Upper lobe of right lung (tissue), 1 donor: ENCODE results near the gene PROK1. TPM values are rescaled to one million over a fixed set of nuclear protein-coding genes. Genes with fewer than 3 reads are reported as not detected.
"Not testable (repeated sequence)": the region's sequence is repeated elsewhere in the genome, so short reads cannot be mapped to it uniquely, and the experiment has no call there.

ENCODE experiments used
- ATAC-seq: fragments of 200-7000 bp; cut with Tn5 transposase; one replicate; pipeline ENCODE4 v1.9.1; 2020; ENCODE audit warnings: mild to moderate bottlenecking, moderate library complexity
- DNase-seq: peaks from one replicate; pipeline ENCODE4 v3.0.0-alpha.2; 2020
- H3K27ac ChIP-seq: fragments of 200-600 bp; one replicate; pipeline ENCODE4 v1.8.0; 2022
- H3K27me3 ChIP-seq: fragments of 200-600 bp; one replicate; pipeline ENCODE4 v1.8.0; 2022; ENCODE audit warnings: mild to moderate bottlenecking
- H3K36me3 ChIP-seq: fragments of 200-600 bp; one replicate; pipeline ENCODE4 v1.8.0; 2022
- H3K4me1 ChIP-seq: fragments of 200-600 bp; one replicate; pipeline ENCODE4 v1.8.0; 2022
- H3K4me3 ChIP-seq: fragments of 200-600 bp; one replicate; pipeline ENCODE4 v1.8.0; 2022; ENCODE audit warnings: mild to moderate bottlenecking
- H3K9me3 ChIP-seq: fragments of 200-600 bp; one replicate; pipeline ENCODE4 v1.8.0; 2022
- intact Hi-C: fragments of 100-400 bp; cut with DNase I; formaldehyde crosslinking; loops from one replicate; pipeline ENCODE4 v1.11.0; 2022
- long read RNA-seq: library from polyadenylated mRNA; unstranded; transcript quantifications from one replicate; pipeline ENCODE4 v2.0.0, GENCODE V29; 2021
- total RNA-seq: library from RNA; stranded (reverse); fragmentation: NEBNext Ultra II Directional; extraction: Animal tissue kit (Norgen Biotek cat#: 25700); gene quantifications from one replicate; pipeline ENCODE4 v1.2.1, GENCODE V29; 2021
- TF ChIP-seq, protein P1 (sequence below): fragments of 200-600 bp; IDR thresholded peaks from one replicate; pipeline ENCODE4 v1.8.0; 2022; ENCODE audit warnings: antibody characterized with exemption
- donor health status: DM: no; HTN: yes; CAD: no; lungs with severe emphysema.

The PROK1 gene, protein sequence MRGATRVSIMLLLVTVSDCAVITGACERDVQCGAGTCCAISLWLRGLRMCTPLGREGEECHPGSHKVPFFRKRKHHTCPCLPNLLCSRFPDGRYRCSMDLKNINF
- 0.41 TPM for total RNA-seq
- long read RNA-seq = 0 reads

DNA sequence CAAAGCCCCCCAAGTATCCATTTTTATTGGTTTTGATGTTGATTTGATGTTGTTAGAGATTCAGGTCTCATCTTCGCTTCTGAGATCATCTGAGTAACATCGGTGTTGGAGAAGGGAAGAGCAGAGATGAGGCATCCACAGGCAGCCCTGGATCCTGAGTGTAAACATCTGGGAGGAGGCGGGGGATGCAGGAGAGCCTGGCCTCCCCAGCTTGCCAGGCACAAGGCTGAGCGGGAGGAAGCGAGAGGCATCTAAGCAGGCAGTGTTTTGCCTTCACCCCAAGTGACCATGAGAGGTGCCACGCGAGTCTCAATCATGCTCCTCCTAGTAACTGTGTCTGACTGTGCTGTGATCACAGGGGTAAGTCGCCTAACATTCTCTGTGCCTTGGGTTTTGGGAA is at the start of gene PROK1:
TSS of gene PROK1 (plus strand) at position 221 of the 400 bp plus-strand sequence. CDS start at position 289, 68 bp downstream.
- intact Hi-C loops = no loop called here
- TF ChIP-seq, protein P1, sequence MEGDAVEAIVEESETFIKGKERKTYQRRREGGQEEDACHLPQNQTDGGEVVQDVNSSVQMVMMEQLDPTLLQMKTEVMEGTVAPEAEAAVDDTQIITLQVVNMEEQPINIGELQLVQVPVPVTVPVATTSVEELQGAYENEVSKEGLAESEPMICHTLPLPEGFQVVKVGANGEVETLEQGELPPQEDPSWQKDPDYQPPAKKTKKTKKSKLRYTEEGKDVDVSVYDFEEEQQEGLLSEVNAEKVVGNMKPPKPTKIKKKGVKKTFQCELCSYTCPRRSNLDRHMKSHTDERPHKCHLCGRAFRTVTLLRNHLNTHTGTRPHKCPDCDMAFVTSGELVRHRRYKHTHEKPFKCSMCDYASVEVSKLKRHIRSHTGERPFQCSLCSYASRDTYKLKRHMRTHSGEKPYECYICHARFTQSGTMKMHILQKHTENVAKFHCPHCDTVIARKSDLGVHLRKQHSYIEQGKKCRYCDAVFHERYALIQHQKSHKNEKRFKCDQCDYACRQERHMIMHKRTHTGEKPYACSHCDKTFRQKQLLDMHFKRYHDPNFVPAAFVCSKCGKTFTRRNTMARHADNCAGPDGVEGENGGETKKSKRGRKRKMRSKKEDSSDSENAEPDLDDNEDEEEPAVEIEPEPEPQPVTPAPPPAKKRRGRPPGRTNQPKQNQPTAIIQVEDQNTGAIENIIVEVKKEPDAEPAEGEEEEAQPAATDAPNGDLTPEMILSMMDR = no peak
- DNase-seq = no peak
- ATAC-seq = no peak
- H3K4me3 ChIP-seq = no peak within 1 kb of the TSS
- H3K27ac ChIP-seq = no peak within 1 kb of the TSS
- H3K9me3 ChIP-seq = no peaks in the 10 kb centered on the region
- no peaks in the 10 kb centered on the region for H3K27me3 ChIP-seq
- H3K4me1 ChIP-seq = no peaks in the 10 kb centered on the region
- H3K36me3 ChIP-seq = no peaks in the 10 kb centered on the region

DNA sequence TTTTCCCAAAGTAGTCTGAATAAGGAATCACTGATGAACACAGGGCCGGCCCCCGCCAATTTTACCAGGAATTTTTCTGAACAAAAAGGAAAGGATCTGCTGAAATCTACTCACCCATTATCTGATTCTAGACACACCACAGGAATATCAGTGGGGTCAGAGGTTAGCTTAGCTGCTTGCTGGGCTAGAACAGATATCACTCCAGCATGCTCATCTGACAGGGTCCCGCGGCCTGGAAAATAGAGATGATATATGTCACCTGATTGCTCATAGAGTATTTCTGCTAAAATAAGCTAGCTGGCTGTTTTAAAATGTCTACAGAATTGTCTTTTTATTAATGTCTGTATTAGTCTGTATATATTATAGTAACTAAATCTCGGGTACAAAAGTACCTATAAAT is 47.1 kb upstream of the PROK1 start:
- DNase-seq (no peak), ATAC-seq (no peak)
- intact Hi-C loops = no loop called here
- Histone ChIP-seq H3K27ac (no peak overlapping the region), H3K9me3 (no peaks in the 10 kb centered on the region), H3K4me1 (peaks cover 11% of the 10 kb centered on the region), H3K4me3 (no peak overlapping the region), H3K27me3 (no peaks in the 10 kb centered on the region), H3K36me3 (peaks cover 71% of the 10 kb centered on the region)
- TF ChIP-seq, protein P1 = no peak

DNA sequence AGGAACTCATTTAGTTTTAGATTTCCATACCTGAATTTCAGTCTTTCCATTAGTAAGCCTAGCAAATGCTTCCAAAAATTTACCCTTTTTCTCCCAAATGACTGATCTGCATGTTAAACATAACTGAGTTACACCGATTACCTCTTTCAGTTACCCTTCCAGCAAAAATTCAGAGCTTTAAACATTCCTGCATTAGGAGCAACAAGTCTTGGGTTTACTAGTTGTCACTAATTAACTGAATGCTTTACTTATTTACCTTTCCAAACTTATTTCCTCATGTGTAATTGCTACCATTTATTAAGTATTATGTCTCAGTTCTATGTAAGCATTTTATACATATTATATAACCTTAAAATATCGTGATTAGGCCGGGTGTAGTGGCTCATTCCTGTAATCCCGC is 46.5 kb upstream of the PROK1 start:
- Histone ChIP-seq H3K9me3 (no peaks in the 10 kb centered on the region), H3K27me3 (no peaks in the 10 kb centered on the region), H3K4me1 (peaks cover 11% of the 10 kb centered on the region), H3K27ac (no peak overlapping the region), H3K36me3 (peaks cover 65% of the 10 kb centered on the region), H3K4me3 (no peak overlapping the region)
- no peak for ATAC-seq
- intact Hi-C loops = no loop called here
- TF ChIP-seq, protein P1 = no peak
- no peak for DNase-seq

DNA sequence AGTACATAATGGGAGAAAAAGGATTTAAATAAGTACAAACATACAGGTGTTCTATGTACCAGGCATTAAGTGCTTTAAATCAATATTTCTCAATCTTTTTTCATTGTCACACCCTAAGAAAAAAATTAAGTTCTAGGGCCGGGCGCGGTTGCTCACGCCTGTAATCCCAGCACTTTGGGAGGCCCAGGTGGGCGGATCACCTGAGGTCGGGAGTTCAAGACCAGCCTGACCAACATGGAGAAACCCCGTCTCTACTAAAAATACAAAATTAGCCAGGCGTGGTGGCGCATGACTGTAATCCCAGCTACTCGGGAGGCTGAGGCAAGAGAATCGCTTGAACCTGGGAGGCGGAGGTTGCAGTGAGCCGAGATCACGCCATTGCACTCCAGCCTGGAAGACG is 44.5 kb upstream of the PROK1 start:
- intact Hi-C loops, DNase-seq, H3K9me3 ChIP-seq, H3K27me3 ChIP-seq, ATAC-seq: not testable (repeated sequence)
- Histone ChIP-seq H3K4me3 (peak overlapping the region; percentile 84), H3K36me3 (peaks cover 45% of the 10 kb centered on the region), H3K27ac (peak overlapping the region; percentile 88), H3K4me1 (peaks cover 11% of the 10 kb centered on the region)

DNA sequence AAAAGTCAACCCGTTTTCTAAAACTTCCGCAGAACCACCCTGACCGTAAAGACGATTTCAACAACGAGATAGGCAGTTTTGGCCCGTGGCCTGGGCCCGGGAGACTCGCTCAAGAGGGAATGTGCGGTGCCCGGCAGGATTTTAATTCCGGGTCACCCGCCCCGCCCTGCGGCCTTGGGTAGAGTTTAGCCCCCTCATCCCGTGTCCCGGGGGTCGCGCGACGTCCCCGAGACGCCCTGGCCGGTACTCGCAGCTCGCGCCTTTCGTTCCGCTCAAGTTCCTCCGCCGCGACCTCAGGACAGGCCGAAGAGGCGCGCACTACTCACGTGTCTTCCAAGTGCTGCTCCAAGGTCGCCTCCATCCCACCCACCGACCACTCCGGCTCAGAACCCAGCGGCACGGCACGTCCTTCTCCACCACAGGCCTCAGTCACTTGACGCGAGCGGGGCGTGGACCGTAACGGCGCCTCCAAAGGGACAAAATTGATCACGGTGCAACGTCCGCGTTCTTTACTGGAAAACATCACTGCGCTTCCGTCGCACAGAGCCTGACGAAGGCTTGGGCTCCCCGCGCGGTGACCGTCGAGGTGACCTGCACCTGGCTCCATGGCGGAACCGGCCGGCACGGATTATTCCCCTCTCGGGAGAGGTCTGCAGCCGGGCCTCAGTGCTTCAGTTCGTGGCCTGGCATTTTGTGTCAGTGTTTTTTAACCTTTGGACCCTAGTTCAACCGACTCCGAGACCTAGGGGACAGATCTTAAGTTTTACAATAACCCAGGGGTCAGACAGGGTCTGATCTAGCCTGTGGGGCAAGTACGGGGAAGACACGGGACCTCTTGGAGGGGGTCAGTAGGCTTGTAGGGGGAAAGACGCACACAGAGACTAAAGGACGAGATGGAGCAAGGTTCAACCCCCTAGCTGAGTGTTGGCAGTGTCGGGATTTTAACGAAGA is 43.4 kb upstream of the PROK1 start, which contains the start of gene LAMTOR5:
TSS of gene LAMTOR5 (minus strand) at position 435 of the 951 bp plus-strand sequence. CDS start at position 361, 74 bp downstream.
- H3K36me3 ChIP-seq = peaks cover 34% of the 10 kb centered on the region
- intact Hi-C loops = no loop called here
- H3K4me3 ChIP-seq = peak within 1 kb of the TSS; percentile 84
- TF ChIP-seq, protein P1 = no peak
- H3K27ac ChIP-seq = peak within 1 kb of the TSS; percentile 88
- H3K9me3 ChIP-seq = no peaks in the 10 kb centered on the region
- no peaks in the 10 kb centered on the region for H3K27me3 ChIP-seq
- peaks cover 11% of the 10 kb centered on the region for H3K4me1 ChIP-seq
- DNase-seq (peak; percentile 96), ATAC-seq (peak; percentile 98)

DNA sequence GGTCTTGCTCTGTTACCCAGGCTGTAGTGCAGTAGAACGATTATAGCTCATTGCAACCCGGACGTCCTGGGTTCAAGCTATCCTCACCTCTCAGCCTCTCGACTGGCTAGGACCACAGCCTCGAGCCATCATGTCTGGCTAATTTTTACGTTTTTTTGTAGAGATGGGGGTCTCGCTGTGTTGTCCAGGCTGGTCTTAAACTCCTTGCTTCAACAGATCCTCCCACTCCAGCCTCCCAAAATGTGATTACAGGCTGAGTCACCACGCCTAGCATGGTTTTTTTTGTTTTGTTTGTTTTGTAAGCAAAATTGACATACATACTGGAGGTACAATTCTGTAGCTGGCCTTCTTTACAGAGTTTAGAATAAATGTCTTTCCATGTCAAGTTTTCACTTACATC is 42.5 kb upstream of the PROK1 start:
- peaks cover 11% of the 10 kb centered on the region for H3K4me1 ChIP-seq
- intact Hi-C loops = no loop called here
- H3K36me3 ChIP-seq = peaks cover 24% of the 10 kb centered on the region
- no peaks in the 10 kb centered on the region for H3K27me3 ChIP-seq
- DNase-seq (no peak), ATAC-seq (no peak)
- H3K9me3 ChIP-seq = no peaks in the 10 kb centered on the region
- TF ChIP-seq, protein P1 = no peak
- H3K27ac ChIP-seq = peak overlapping the region; percentile 88
- H3K4me3 ChIP-seq = peak overlapping the region; percentile 84
